Neutrophil (primary cell): Measurements from ENCODE around the gene RPS6KC1.

Experiments
- H3K27ac ChIP-seq: fragments of 200-600 bp; sonication (generic); 2 replicates; pipeline ENCODE4 v1.5.1; 2016; ENCODE audit warnings: mild to moderate bottlenecking, moderate library complexity
- H3K27me3 ChIP-seq: fragments of 200-600 bp; sonication (generic); 2 replicates; pipeline ENCODE4 v1.6.0; 2016; ENCODE audit warnings: mild to moderate bottlenecking
- H3K36me3 ChIP-seq: fragments of 200-600 bp; sonication (generic); 2 replicates; pipeline ENCODE4 v1.5.1; 2017
- H3K4me1 ChIP-seq, 2 experiments: fragments of 200-600 bp in 1 of 2; sonication (generic) in 1 of 2; 1 replicate in 1 of 2; 2 replicates in 1 of 2; pipeline versions ENCODE4 v1.5.1 to v1.6.1; 2013 to 2016; ENCODE audit warnings: low read depth in 1 of 2, low read length in 1 of 2, mild to moderate bottlenecking in 1 of 2, moderate library complexity in 1 of 2; ENCODE audit not compliant: control insufficient read depth in 1 of 2, insufficient read depth in 1 of 2
- H3K4me3 ChIP-seq, 2 experiments: fragments of 200-600 bp in 1 of 2; sonication (generic) in 1 of 2; 1 replicate in 1 of 2; 2 replicates in 1 of 2; pipeline ENCODE4 v1.5.1; 2013 to 2016; ENCODE audit warnings: low read depth in 1 of 2, low read length in 1 of 2, mild to moderate bottlenecking in 1 of 2, moderate library complexity in 1 of 2
- H3K9me3 ChIP-seq: fragments of 200-600 bp; sonication (generic); 2 replicates; pipeline ENCODE4 v1.5.1; 2016
- CTCF ChIP-seq: fragments of 200-600 bp; sonication (generic); IDR thresholded peaks from 2 replicates; pipeline ENCODE4 v1.5.1; 2016; ENCODE audit warnings: antibody characterized with exemption

Gene RPS6KC1

GRCh38 chr1:213245260-213245910, 194.3 kb downstream of the RPS6KC1 start:
- Histone ChIP-seq H3K4me3 (no peak overlapping the region), H3K27me3 (no peaks in the 10 kb centered on the region), H3K9me3 (no peaks in the 10 kb centered on the region), H3K27ac (no peak overlapping the region), H3K4me1 (no peaks in the 10 kb centered on the region), H3K36me3 (peaks cover 18% of the 10 kb centered on the region)
- TF ChIP-seq CTCF: no peak

DNA sequence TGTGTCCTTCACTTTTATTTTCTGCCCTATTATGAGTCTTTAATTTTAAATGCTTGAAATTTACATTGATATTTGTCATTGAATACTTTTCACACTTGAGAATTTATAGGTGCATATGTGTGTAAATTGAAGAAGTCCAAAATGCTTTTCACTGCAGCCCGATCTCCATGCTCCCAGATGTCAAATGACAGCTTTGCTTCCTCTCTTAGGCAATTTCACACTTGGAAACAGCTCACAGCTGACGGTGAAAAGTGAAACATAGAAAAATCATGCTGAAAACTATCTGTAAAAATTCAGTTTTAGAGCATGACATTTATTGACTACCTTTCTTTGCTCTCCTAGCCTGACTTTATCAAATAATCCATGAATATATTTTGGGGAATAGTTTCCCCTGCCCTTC, 196.0 kb downstream of the RPS6KC1 start:
- H3K27ac ChIP-seq: no peak overlapping the region
- H3K4me1 ChIP-seq: no peaks in the 10 kb centered on the region
- H3K4me3 ChIP-seq: no peak overlapping the region
- H3K36me3 ChIP-seq: peaks cover 4% of the 10 kb centered on the region
- H3K27me3 ChIP-seq: no peaks in the 10 kb centered on the region
- TF ChIP-seq CTCF: no peak
- no peaks in the 10 kb centered on the region for H3K9me3 ChIP-seq

DNA sequence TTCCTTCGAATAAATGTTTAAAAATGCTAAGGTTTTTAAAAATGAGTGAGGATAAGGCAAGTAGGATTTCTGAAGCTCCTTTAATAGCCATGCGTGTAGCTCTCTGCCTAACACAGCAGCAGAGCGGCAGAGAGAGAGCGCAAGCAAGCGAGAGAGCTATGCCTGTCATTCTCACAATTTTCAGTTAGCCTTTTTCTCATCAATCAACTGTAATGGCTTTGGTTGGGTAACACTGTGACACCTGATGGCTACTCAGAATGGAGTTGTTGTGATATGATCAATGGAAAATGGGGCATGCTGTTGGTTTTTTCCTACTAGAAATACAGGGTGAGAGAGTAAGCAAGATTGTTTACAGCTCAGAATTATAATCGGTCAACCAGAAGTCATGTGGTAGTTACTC, 198.4 kb downstream of the RPS6KC1 start:
- H3K36me3 ChIP-seq: peaks cover 4% of the 10 kb centered on the region
- no peaks in the 10 kb centered on the region for H3K9me3 ChIP-seq
- H3K4me1 ChIP-seq: no peaks in the 10 kb centered on the region
- TF ChIP-seq CTCF: no peak
- H3K27ac ChIP-seq: no peak overlapping the region
- H3K4me3 ChIP-seq: no peak overlapping the region
- no peaks in the 10 kb centered on the region for H3K27me3 ChIP-seq

- no peak for TF ChIP-seq CTCF
- Histone ChIP-seq H3K27me3 (no peaks in the 10 kb centered on the region), H3K27ac (no peak overlapping the region), H3K9me3 (no peaks in the 10 kb centered on the region), H3K4me1 (no peaks in the 10 kb centered on the region), H3K36me3 (peaks cover 4% of the 10 kb centered on the region), H3K4me3 (no peak overlapping the region)
Observed at GRCh38 chr1:213250041-213250440, 199.0 kb downstream of the RPS6KC1 start.

DNA sequence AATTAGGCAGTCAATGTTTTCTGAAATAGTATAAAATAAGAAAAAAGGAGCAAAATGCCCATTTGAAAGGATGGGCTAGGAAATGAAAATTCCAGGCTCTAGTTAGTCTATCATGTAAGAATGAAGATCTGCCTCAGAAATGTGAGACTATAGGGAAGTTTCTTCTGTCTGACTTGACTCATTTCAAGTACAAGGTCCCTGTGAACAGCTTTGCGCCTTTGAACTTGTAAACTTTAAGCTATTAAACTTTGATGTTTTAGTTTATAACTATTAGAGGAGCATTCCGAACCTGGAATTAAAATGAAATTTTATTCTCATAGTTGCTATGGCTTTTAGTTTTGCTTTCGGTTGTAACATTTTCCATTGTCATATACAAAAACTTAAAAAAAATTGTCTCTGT, 199.4 kb downstream of the RPS6KC1 start:
- H3K36me3 ChIP-seq: peaks cover 4% of the 10 kb centered on the region
- no peak overlapping the region for H3K27ac ChIP-seq
- H3K27me3 ChIP-seq: no peaks in the 10 kb centered on the region
- no peaks in the 10 kb centered on the region for H3K4me1 ChIP-seq
- no peak for TF ChIP-seq CTCF
- no peak overlapping the region for H3K4me3 ChIP-seq
- no peaks in the 10 kb centered on the region for H3K9me3 ChIP-seq
